OCI-LY1 (cell line): Measurements from ENCODE around the gene KPNA1.

ENCODE experiments used
- H2AFZ ChIP-seq: fragments of 200-600 bp; sonication (generic), shearing (Covaris generic); 2 replicates; pipeline ENCODE4 v1.6.0; 2014; ENCODE audit warnings: antibody characterized with exemption, mild to moderate bottlenecking, low read length
- H3F3A ChIP-seq: fragments of 200-600 bp; sonication (generic), shearing (Covaris generic); 2 replicates; pipeline ENCODE4 v1.6.0; 2014; ENCODE audit warnings: mild to moderate bottlenecking, antibody characterized with exemption, low read length, moderate library complexity; ENCODE audit not compliant: insufficient read depth
- H3K27ac ChIP-seq: fragments of 200-600 bp; sonication (generic); 2 replicates; pipeline ENCODE4 v1.5.1; 2014; ENCODE audit warnings: low read length, mixed run types, mild to moderate bottlenecking, low read depth; ENCODE audit not compliant: poor library complexity, severe bottlenecking
- H3K27me3 ChIP-seq: fragments of 200-600 bp; sonication (generic); 2 replicates; pipeline ENCODE4 v1.6.0; 2014; ENCODE audit warnings: antibody characterized with exemption, mild to moderate bottlenecking, low read length, moderate library complexity; ENCODE audit not compliant: insufficient read depth
- H3K36me3 ChIP-seq: fragments of 200-600 bp; sonication (generic); 2 replicates; pipeline ENCODE4 v1.6.1; 2014; ENCODE audit warnings: mild to moderate bottlenecking, antibody characterized with exemption, low read length, moderate library complexity, mixed read lengths; ENCODE audit not compliant: insufficient read depth
- H3K4me1 ChIP-seq: fragments of 200-600 bp; sonication (generic); 2 replicates; pipeline ENCODE4 v1.5.1; 2014; ENCODE audit warnings: mild to moderate bottlenecking, low read length, moderate library complexity; ENCODE audit not compliant: insufficient read depth, severe bottlenecking
- H3K4me2 ChIP-seq: fragments of 200-600 bp; sonication (generic), shearing (Covaris generic); 2 replicates; pipeline ENCODE4 v1.6.1; 2014; ENCODE audit warnings: low read length
- H3K4me3 ChIP-seq: fragments of 200-600 bp; sonication (generic); 2 replicates; pipeline ENCODE4 v1.5.1; 2014; ENCODE audit warnings: low read length, low read depth, mild to moderate bottlenecking, mixed read lengths; ENCODE audit not compliant: poor library complexity, severe bottlenecking
- H3K79me2 ChIP-seq: fragments of 200-600 bp; shearing (Covaris generic); 2 replicates; pipeline ENCODE4 v1.6.1; 2016; ENCODE audit warnings: mixed run types, low read length, mixed read lengths; ENCODE audit not compliant: insufficient read depth
- H3K9ac ChIP-seq: fragments of 200-600 bp; sonication (generic), shearing (Covaris generic); 2 replicates; pipeline ENCODE4 v1.6.1; 2014; ENCODE audit warnings: mild to moderate bottlenecking, low read length, mixed read lengths
- H3K9me2 ChIP-seq: fragments of 200-600 bp; sonication (generic), shearing (Covaris generic); 2 replicates; pipeline ENCODE4 v1.6.1; 2014; ENCODE audit warnings: low read depth, mild to moderate bottlenecking, low read length, mixed read lengths
- H3K9me3 ChIP-seq: fragments of 200-600 bp; shearing (Covaris generic); 2 replicates; pipeline ENCODE4 v1.6.1; 2014; ENCODE audit warnings: low read length, mixed read lengths
- H4K20me1 ChIP-seq: fragments of 200-600 bp; sonication (generic), shearing (Covaris generic); 2 replicates; pipeline ENCODE4 v1.6.0; 2016; ENCODE audit warnings: mild to moderate bottlenecking, low read length; ENCODE audit not compliant: insufficient read depth
- CTCF ChIP-seq: fragments of 200-600 bp; sonication (generic), shearing (Covaris generic); IDR thresholded peaks from 2 replicates; pipeline ENCODE4 v1.5.1; 2017; ENCODE audit warnings: mild to moderate bottlenecking, antibody characterized with exemption, low read length, moderate library complexity, mixed read lengths
- EZH2 ChIP-seq: fragments of 200-600 bp; sonication (generic), shearing (Covaris generic); IDR thresholded peaks from 2 replicates; pipeline ENCODE4 v1.8.0; 2017; ENCODE audit warnings: borderline replicate concordance, mixed run types, mild to moderate bottlenecking, antibody characterized with exemption, low read length, moderate library complexity, mixed read lengths

KPNA1 gene

GRCh38 chr3:122396511-122396910 lies 118.2 kb downstream of the KPNA1 start:
- Histone ChIP-seq H2AFZ (no peak overlapping the region), H3K4me1 (no peaks in the 10 kb centered on the region), H3F3A (no peaks in the 10 kb centered on the region), H3K79me2 (no peaks in the 10 kb centered on the region), H3K9me2 (no peaks in the 10 kb centered on the region), H3K36me3 (peaks cover 12% of the 10 kb centered on the region), H4K20me1 (no peaks in the 10 kb centered on the region), H3K27me3 (no peaks in the 10 kb centered on the region), H3K9ac (no peak overlapping the region), H3K27ac (no peak overlapping the region), H3K4me2 (no peak overlapping the region), H3K9me3 (no peaks in the 10 kb centered on the region), H3K4me3 (no peak overlapping the region)
- TF ChIP-seq EZH2 (no peak), CTCF (no peak)

- Histone ChIP-seq H3K9me2 (no peaks in the 10 kb centered on the region), H3K4me3 (no peak overlapping the region), H4K20me1 (no peaks in the 10 kb centered on the region), H3K9me3 (no peaks in the 10 kb centered on the region), H2AFZ (no peak overlapping the region), H3K27me3 (no peaks in the 10 kb centered on the region), H3K4me2 (no peak overlapping the region), H3K4me1 (peaks cover 3% of the 10 kb centered on the region), H3K9ac (no peak overlapping the region), H3K36me3 (peaks cover 12% of the 10 kb centered on the region), H3K79me2 (no peaks in the 10 kb centered on the region), H3K27ac (no peak overlapping the region), H3F3A (no peaks in the 10 kb centered on the region)
- no peak for TF ChIP-seq CTCF
- TF ChIP-seq EZH2: no peak
These were observed 119.2 kb downstream of the KPNA1 start for GRCh38 chr3:122395582-122395981.

GRCh38 chr3:122394173-122394572 lies 120.6 kb downstream of the KPNA1 start:
- no peak overlapping the region for H3K27ac ChIP-seq
- H3K79me2 ChIP-seq: 0 out of 2 replicates have a peak, but pooled peaks cover 5% of the 10 kb centered on the region

More at GRCh38 chr3:122394173-122394572, 120.6 kb downstream of the KPNA1 start:
- Histone ChIP-seq H3K9me3 (no peaks in the 10 kb centered on the region), H3F3A (no peaks in the 10 kb centered on the region), H3K9ac (no peak overlapping the region), H3K4me1 (peaks cover 12% of the 10 kb centered on the region), H3K4me2 (no peak overlapping the region), H3K27me3 (no peaks in the 10 kb centered on the region), H2AFZ (no peak overlapping the region), H3K36me3 (peaks cover 12% of the 10 kb centered on the region), H3K9me2 (no peaks in the 10 kb centered on the region), H3K4me3 (no peak overlapping the region), H4K20me1 (no peaks in the 10 kb centered on the region)
- TF ChIP-seq EZH2 (no peak), CTCF (no peak)
